Peyer's patch (tissue), 4 donors: ENCODE results near the gene GPR62. TPM values are rescaled to one million over a fixed set of nuclear protein-coding genes. Genes with fewer than 3 reads are reported as not detected.

Experiments
- DNase-seq, 3 donors: peaks; one replicate each; pipeline ENCODE4 v3.0.0-alpha.2; 2017 to 2019
- H3K27ac ChIP-seq, 4 donors: fragments of 200-600 bp; sonication (generic); one replicate each; pipeline ENCODE4 v1.5.1; 2016 to 2019
- H3K27me3 ChIP-seq, 2 donors: fragments of 200-600 bp; sonication (generic); one replicate each; pipeline ENCODE4 v1.5.1; 2019
- H3K36me3 ChIP-seq, 3 donors: fragments of 200-600 bp; sonication (generic); one replicate each; pipeline ENCODE4 v1.5.1; 2016 to 2019
- H3K4me1 ChIP-seq, 4 donors: fragments of 200-600 bp; sonication (generic); one replicate each; pipeline ENCODE4 v1.5.1; 2016 to 2019
- H3K4me3 ChIP-seq, 4 donors: fragments of 200-600 bp; sonication (generic); 1 replicate in 3 of 4; 2 replicates in 1 of 4; pipeline ENCODE4 v1.5.1; 2016 to 2019; ENCODE audit warnings: mild to moderate bottlenecking in 1 of 4
- H3K9me3 ChIP-seq, 4 donors: fragments of 200-600 bp; sonication (generic); one replicate each; pipeline ENCODE4 v1.5.1; 2016 to 2019; ENCODE audit warnings: mild to moderate bottlenecking in 1 of 4
- POLR2A ChIP-seq, 2 donors: fragments of 450-650 bp; IDR thresholded peaks; one replicate each; pipeline ENCODE4 v1.5.1; 2017; ENCODE audit warnings: antibody characterized with exemption in 2 of 2, mild to moderate bottlenecking in 2 of 2, moderate library complexity in 2 of 2
- total RNA-seq, 4 donors: library from RNA; depleted of rRNA; stranded (reverse); fragments of >200 nt; gene quantifications; one replicate each; pipeline ENCODE4 v1.1.0, GENCODE V29; 2016
- TF ChIP-seq, protein P1 (sequence below), 6 experiments: fragments of 450-650 bp in 4 of 6; fragments of 200-600 bp in 2 of 6; sonication (generic) in 1 of 6; IDR thresholded peaks; one replicate each; pipeline ENCODE4 v1.5.1; 2017 to 2019; ENCODE audit warnings: antibody characterized with exemption in 6 of 6, mild to moderate bottlenecking in 3 of 6, moderate library complexity in 1 of 6

Gene GPR62
- total RNA-seq, 4 donors from 2014 or later: not detected

DNA sequence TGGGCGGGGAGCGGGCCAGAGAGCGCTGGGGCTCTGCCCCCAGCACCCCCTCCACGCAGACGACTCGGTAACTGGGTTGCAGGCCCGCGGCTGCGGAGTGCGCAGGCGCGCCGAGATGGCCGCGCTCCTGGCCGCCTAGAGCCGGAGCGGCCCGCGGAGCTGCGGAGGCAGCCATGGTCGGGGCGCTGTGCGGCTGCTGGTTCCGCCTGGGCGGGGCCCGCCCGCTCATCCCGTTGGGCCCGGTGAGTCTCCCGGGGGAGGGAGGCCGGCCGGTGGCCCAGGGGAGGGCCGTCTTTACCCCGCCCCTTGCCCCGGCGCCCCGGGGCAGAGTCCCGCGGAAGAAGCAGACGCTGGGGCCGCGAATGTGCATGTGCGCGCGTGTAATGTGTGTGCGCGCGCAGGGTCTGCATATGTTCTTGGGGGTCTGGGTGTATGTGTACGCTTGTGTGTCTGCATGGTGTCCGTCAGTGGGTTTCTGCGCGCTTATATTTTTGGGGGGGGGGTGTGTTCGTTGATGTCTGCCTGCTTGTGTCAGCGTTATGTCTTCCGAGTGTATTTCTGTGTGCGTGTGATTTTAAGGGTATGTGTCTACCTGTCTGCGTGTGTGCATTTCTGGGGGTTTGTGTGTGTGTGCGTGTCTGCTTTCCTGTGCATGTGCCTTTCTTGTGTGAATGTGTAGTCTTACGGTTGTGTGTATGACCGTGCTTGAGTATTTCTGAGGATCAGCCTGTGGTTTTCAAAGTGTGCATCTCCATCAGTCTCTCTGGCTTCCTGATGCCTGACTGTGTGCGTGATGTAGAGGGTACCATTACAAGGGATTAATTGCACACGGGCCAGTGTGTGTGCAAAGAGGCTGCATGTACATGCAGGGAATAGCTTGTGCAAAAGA is 20.0 kb downstream of the GPR62 start, which contains the start of gene ABHD14A:
Gene ABHD14A (plus strand): TSS at position 102 of the 889 bp plus-strand sequence. CDS start 72 bp downstream, at position 174.
- TF ChIP-seq, protein P1, sequence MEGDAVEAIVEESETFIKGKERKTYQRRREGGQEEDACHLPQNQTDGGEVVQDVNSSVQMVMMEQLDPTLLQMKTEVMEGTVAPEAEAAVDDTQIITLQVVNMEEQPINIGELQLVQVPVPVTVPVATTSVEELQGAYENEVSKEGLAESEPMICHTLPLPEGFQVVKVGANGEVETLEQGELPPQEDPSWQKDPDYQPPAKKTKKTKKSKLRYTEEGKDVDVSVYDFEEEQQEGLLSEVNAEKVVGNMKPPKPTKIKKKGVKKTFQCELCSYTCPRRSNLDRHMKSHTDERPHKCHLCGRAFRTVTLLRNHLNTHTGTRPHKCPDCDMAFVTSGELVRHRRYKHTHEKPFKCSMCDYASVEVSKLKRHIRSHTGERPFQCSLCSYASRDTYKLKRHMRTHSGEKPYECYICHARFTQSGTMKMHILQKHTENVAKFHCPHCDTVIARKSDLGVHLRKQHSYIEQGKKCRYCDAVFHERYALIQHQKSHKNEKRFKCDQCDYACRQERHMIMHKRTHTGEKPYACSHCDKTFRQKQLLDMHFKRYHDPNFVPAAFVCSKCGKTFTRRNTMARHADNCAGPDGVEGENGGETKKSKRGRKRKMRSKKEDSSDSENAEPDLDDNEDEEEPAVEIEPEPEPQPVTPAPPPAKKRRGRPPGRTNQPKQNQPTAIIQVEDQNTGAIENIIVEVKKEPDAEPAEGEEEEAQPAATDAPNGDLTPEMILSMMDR (IDR thresholded peaks at IDR 0.05): peak in 3 of 6 experiments; percentile 5 to 22 (median 17)
- peak; percentile 88 to 92 for TF ChIP-seq POLR2A (IDR thresholded peaks at IDR 0.05)
- H3K27me3 ChIP-seq: no peaks in the 10 kb centered on the region
- H3K4me1 ChIP-seq: peaks cover 4 to 28% (median 10%) of the 10 kb centered on the region in 4 donors
- H3K4me3 ChIP-seq: peak within 1 kb of the TSS; percentile 51 to 85 (median 77)
- H3K27ac ChIP-seq: peak within 1 kb of the TSS; percentile 79 to 92 (median 90)
- peak; percentile 61 to 94 (median 91) for DNase-seq
- no peaks in the 10 kb centered on the region for H3K9me3 ChIP-seq
- no peaks in the 10 kb centered on the region for H3K36me3 ChIP-seq

DNA sequence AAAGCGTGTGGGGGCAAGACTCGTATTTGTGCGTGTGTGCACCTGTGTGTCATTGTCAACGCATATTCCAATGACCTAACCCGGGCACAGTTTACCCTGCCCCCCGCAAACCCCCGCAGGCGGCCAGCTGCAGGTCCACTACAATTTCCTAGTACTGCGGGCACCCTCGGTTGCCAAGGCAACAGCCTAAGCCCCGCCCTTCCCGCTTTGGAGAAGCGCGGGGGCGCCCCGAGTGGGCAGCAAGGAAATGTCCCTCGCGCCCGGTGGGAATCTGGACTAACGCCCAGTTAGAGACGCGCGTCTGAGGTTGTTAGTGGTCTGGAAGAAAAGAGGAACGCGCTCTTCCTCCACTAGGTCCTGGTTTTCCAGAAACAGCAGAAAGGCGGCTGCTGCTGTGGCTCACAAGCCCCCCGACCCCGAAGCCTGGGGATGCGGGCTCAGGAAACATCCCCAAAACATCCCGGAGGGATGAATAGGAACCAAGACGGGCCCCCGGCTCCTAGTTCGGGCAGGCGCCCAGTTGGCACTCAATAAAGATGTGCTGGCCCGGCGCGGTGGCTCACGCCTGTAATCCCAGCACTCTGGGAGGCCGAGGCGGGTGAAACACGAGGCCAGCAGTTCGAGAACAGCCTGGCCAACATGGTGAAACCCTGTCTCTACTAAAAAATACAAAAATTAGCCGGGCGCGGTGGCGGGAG is 20.8 kb downstream of the GPR62 start:
- no peaks in the 10 kb centered on the region for H3K9me3 ChIP-seq
- H3K27me3 ChIP-seq: no peaks in the 10 kb centered on the region
- peak in 2 of 3 donors; percentile 77 to 82 for DNase-seq
- peak overlapping the region; percentile 51 to 85 (median 77) for H3K4me3 ChIP-seq
- TF ChIP-seq, protein P1 (IDR thresholded peaks at IDR 0.05): peak in 1 of 6 experiments; percentile 9
- TF ChIP-seq POLR2A (IDR thresholded peaks at IDR 0.05): no peak
- H3K36me3 ChIP-seq: no peaks in the 10 kb centered on the region
- H3K4me1 ChIP-seq: peaks cover 4 to 35% (median 10%) of the 10 kb centered on the region in 4 donors
- peak overlapping the region in 3 of 4 donors; percentile 89 to 92 (median 90) for H3K27ac ChIP-seq

DNA sequence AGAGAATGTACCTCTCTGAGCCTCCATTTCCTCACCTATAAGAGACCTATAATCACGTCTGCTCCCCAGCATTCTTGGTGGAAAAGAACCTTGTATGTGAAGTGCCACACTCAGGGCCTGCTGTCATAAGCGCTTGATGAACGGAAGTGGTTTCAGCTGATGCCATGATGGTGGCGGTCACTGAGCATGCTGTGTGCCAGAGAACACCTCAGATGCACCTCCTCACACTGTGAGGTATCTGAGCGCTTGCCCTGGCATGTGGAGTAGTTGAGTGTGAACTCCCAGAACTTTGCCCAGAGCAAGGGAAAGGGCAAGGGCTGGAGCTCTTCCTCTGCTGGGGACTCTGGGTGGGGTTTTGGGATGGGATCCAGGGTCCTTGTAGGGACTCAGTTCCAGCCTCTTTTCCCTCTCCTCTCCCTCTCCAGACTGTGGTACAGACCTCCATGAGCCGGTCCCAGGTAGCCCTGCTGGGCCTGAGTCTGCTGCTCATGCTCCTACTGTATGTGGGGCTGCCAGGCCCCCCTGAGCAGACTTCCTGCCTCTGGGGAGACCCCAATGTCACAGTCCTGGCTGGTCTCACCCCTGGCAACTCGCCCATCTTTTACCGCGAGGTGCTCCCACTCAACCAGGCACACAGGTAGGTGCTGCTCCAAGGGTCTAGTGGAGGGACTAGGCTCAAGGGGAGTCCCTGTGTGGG is 22.4 kb downstream of the GPR62 start:
- Histone ChIP-seq H3K27me3 (no peaks in the 10 kb centered on the region), H3K4me1 (peaks cover 4 to 45% (median 19%) of the 10 kb centered on the region in 4 donors), H3K36me3 (no peaks in the 10 kb centered on the region), H3K27ac (peak overlapping the region in 1 of 4 donors; percentile 10), H3K9me3 (no peaks in the 10 kb centered on the region), H3K4me3 (no peak overlapping the region)
- TF ChIP-seq, protein P1 (IDR thresholded peaks at IDR 0.05): no peak
- no peak for TF ChIP-seq POLR2A (IDR thresholded peaks at IDR 0.05)
- DNase-seq: no peak

DNA sequence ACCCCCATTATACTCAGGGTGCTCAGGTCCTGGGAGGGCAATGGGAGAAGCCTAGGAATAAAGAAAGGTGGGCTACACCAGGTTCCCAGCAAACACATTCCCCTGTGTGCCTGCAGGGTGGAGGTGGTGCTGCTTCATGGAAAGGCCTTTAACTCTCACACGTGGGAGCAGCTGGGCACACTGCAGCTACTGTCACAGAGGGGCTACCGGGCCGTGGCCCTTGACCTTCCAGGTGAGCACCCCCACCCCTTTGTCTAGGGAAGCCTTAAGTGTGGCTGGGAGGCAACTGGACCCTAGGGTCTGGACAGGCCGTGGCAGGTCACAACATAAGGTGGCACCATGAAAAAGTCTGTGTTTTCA is 22.9 kb downstream of the GPR62 start:
- no peak overlapping the region for H3K27ac ChIP-seq
- H3K36me3 ChIP-seq: no peaks in the 10 kb centered on the region
- no peaks in the 10 kb centered on the region for H3K27me3 ChIP-seq
- no peak for DNase-seq
- peaks cover 4 to 49% (median 20%) of the 10 kb centered on the region in 4 donors for H3K4me1 ChIP-seq
- TF ChIP-seq, protein P1 (IDR thresholded peaks at IDR 0.05): no peak
- TF ChIP-seq POLR2A (IDR thresholded peaks at IDR 0.05): no peak
- H3K4me3 ChIP-seq: no peak overlapping the region
- no peaks in the 10 kb centered on the region for H3K9me3 ChIP-seq

DNA sequence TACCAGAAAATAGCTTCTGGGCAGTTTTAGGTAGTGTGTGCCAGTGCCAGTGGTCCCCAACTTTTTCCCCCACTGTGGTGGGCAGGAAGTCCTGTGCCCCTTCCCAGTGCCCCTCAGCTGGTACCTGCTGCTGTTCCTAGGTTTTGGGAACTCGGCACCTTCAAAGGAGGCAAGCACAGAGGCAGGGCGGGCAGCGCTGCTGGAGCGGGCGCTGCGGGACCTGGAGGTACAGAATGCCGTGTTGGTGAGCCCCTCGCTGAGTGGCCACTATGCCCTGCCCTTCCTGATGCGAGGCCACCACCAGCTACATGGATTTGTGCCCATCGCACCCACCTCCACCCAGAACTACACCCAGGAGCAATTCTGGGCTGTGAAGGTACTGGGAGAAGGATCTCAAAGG is 25.1 kb downstream of the GPR62 start:
- no peaks in the 10 kb centered on the region for H3K27me3 ChIP-seq
- peaks cover 0 to 51% (median 15%) of the 10 kb centered on the region in 4 donors for H3K4me1 ChIP-seq
- H3K9me3 ChIP-seq: no peaks in the 10 kb centered on the region
- H3K4me3 ChIP-seq: no peak overlapping the region
- H3K27ac ChIP-seq: peak overlapping the region in 1 of 4 donors; percentile 98
- no peaks in the 10 kb centered on the region for H3K36me3 ChIP-seq
- DNase-seq: no peak
- no peak for TF ChIP-seq POLR2A (IDR thresholded peaks at IDR 0.05)
- TF ChIP-seq, protein P1 (IDR thresholded peaks at IDR 0.05): no peak
